Stimulated activated CD4-positive, alpha-beta T cell treated with anti-CD3 and anti-CD28 coated beads, Interleukin-2, amount 100 ng/mL, for 24 hours (primary cell): ENCODE measurements around the gene MID1.
"Not testable (repeated sequence)": the region's sequence is repeated elsewhere in the genome, so short reads cannot be mapped to it uniquely, and the experiment has no call there.

ENCODE experiments used
- DNase-seq, 2 donors: peaks; one replicate each; pipeline ENCODE4 v3.0.0-alpha.2; 2020

The MID1 gene

GRCh38 chrX:10615931-10616774, 4.2 kb downstream of the MID1 start:
- no peak for DNase-seq

- DNase-seq, result no peak
These were observed 8.2 kb downstream of the MID1 start for GRCh38 chrX:10612215-10612614.

- no peak for DNase-seq
These were observed 8.8 kb downstream of the MID1 start for GRCh38 chrX:10611441-10612090.

GRCh38 chrX:10608099-10608498, 12.3 kb downstream of the MID1 start:
- no peak for DNase-seq

GRCh38 chrX:10607233-10607632, 13.2 kb downstream of the MID1 start:
- no peak for DNase-seq

GRCh38 chrX:10603612-10604011, 16.8 kb downstream of the MID1 start:
- DNase-seq, result no peak

GRCh38 chrX:10602646-10603045, 17.7 kb downstream of the MID1 start:
- no peak for DNase-seq

- no peak for DNase-seq
These were observed 19.9 kb downstream of the MID1 start for GRCh38 chrX:10600479-10600878.

- no peak for DNase-seq
These were observed 21.8 kb downstream of the MID1 start for GRCh38 chrX:10598540-10598939.

- no peak for DNase-seq
These were observed 22.5 kb downstream of the MID1 start for GRCh38 chrX:10597871-10598270.

GRCh38 chrX:10591363-10592335, 28.7 kb downstream of the MID1 start:
- no peak for DNase-seq

GRCh38 chrX:10589787-10590186, 30.6 kb downstream of the MID1 start:
- not testable (repeated sequence) for DNase-seq

GRCh38 chrX:10589098-10589497, 31.3 kb downstream of the MID1 start:
- DNase-seq, result no peak

GRCh38 chrX:10584882-10585281, 35.5 kb downstream of the MID1 start:
- DNase-seq, result not testable (repeated sequence)

GRCh38 chrX:10582945-10583344, 37.4 kb downstream of the MID1 start:
- no peak for DNase-seq

GRCh38 chrX:10582215-10582733, 38.1 kb downstream of the MID1 start:
- no peak for DNase-seq

GRCh38 chrX:10579112-10580011, 41.0 kb downstream of the MID1 start:
- no peak for DNase-seq

GRCh38 chrX:10578527-10578926, 41.9 kb downstream of the MID1 start:
- DNase-seq, result no peak

GRCh38 chrX:10577853-10578252, 42.5 kb downstream of the MID1 start:
- DNase-seq, result no peak

- DNase-seq, result no peak
These were observed 43.5 kb downstream of the MID1 start for GRCh38 chrX:10576777-10577447.

- DNase-seq, result no peak
These were observed 44.2 kb downstream of the MID1 start for GRCh38 chrX:10576186-10576585.
